Measurements from ENCODE around the gene NEUROD2.

GRCh38 chr17:39600997-39601597 lies 6.6 kb downstream of the NEUROD2 start:
- TF ChIP-seq CTCF (IDR thresholded peaks at IDR 0.05 in 8 of 11, conservative IDR thresholded peaks at IDR 0.05 in 3 of 11) (no peak), POLR2AphosphoS5 (IDR thresholded peaks at IDR 0.05) (no peak), POLR2A (IDR thresholded peaks at IDR 0.05) (no peak)

All from spleen (tissue), 7 donors.